ENCODE measurements around the gene CTPS1. TPM values are rescaled to one million over a fixed set of nuclear protein-coding genes. Genes with fewer than 3 reads are reported as not detected.

CTPS1 gene
- polyA plus RNA-seq, 2 of the 4 experiments (the other 2 are of a cell fraction) = 159 to 181 TPM

- H3K4me1 ChIP-seq = peaks cover 81% of the 10 kb centered on the region
- ATAC-seq = no peak
- 78% methylated on average over 3 of the region's 3 CpGs for WGBS (ENCODE audit: missing lambda C conversion rate)
- peak overlapping the region in 1 of 2 experiments; percentile 69; a peak in 1 of 6 replicates for H3K27ac ChIP-seq
- no peak for FAIRE-seq
- POLR2A ChIA-PET = no interaction called here
- no peak overlapping the region; the same call in 2 of the 3 replicates for H3K4me2 ChIP-seq
- TF ChIP-seq KDM5A (IDR thresholded peaks at IDR 0.05) (no peak), TFCP2L1 (CRISPR knock-in tag; IDR thresholded peaks at IDR 0.05) (no peak), USF2 (IDR thresholded peaks at IDR 0.05) (no peak), TP53 (CRISPR knock-in tag; IDR thresholded peaks at IDR 0.05) (no peak), HDAC2 (IDR thresholded peaks at IDR 0.05) (no peak), RFX5 (IDR thresholded peaks at IDR 0.05) (no peak), E2F6 (IDR thresholded peaks at IDR 0.05; ENCODE audit: borderline replicate concordance, low read depth) (no peak), RARB (CRISPR knock-in tag; IDR thresholded peaks at IDR 0.05) (no peak), JUN (IDR thresholded peaks at IDR 0.05) (no peak), ATOH8 (CRISPR knock-in tag; IDR thresholded peaks at IDR 0.05; ENCODE audit: low read depth) (no peak), REST (IDR thresholded peaks at IDR 0.05) (no peak), CBX2 (IDR thresholded peaks at IDR 0.05; ENCODE audit: borderline replicate concordance, low read depth) (no peak), NFE2L2 (conservative IDR thresholded peaks at IDR 0.05; ENCODE audit: low read length) (no peak), FOXS1 (CRISPR knock-in tag; IDR thresholded peaks at IDR 0.05) (no peak)
- H3K9me3 ChIP-seq = no peaks in the 10 kb centered on the region
- H3K4me3 ChIP-seq = no peak overlapping the region
- CTCF ChIA-PET = interaction anchor here (1.0 to 1.7 kb wide), 2 partner anchors 8 to 126 kb away, joined by 3 to 4 read pairs; partner anchors contain the start of genes CITED4 and CTPS1
- DNase-seq (ENCODE audit: low read depth in 1 of 2, low spot score in 1 of 2) = no peak
Observed at GRCh38 chr1:40988280-40988679, 8.8 kb downstream of the CTPS1 start.

- 97% methylated on average over 5 of the region's 5 CpGs for WGBS (ENCODE audit: missing lambda C conversion rate)
- peak overlapping the region in 1 of 2 experiments; percentile 52; a peak in 2 of 6 replicates for H3K27ac ChIP-seq
- FAIRE-seq = no peak
- ATAC-seq = no peak
- peak overlapping the region; percentile 18; the same call in 1 of the 3 replicates for H3K4me2 ChIP-seq
- peaks cover 76% of the 10 kb centered on the region for H3K4me1 ChIP-seq
- no peak for DNase-seq (ENCODE audit: low read depth in 1 of 2, low spot score in 1 of 2)
- TF ChIP-seq CTCF (IDR thresholded peaks at IDR 0.05) = no peak
- no peak for TF ChIP-seq EHMT2 (IDR thresholded peaks at IDR 0.05; ENCODE audit: low read depth)
- TF ChIP-seq HDAC2 (IDR thresholded peaks at IDR 0.05) = no peak
- TF ChIP-seq FOSL2 (IDR thresholded peaks at IDR 0.05) = no peak
- no peak for TF ChIP-seq FOSL2 (CRISPR knock-in tag; IDR thresholded peaks at IDR 0.05)
- TF ChIP-seq HEYL (CRISPR knock-in tag; IDR thresholded peaks at IDR 0.05) = no peak
- TF ChIP-seq ZSCAN20 (CRISPR knock-in tag; IDR thresholded peaks at IDR 0.05) = no peak
- no peak for TF ChIP-seq HMGXB4 (CRISPR knock-in tag; IDR thresholded peaks at IDR 0.05; ENCODE audit: borderline replicate concordance)
- TF ChIP-seq TFCP2L1 (CRISPR knock-in tag; IDR thresholded peaks at IDR 0.05) = no peak
- no peak for TF ChIP-seq EP300 (IDR thresholded peaks at IDR 0.05)
- TF ChIP-seq ELK1 (IDR thresholded peaks at IDR 0.05; ENCODE audit: low read depth, low read length) = no peak
- TF ChIP-seq ATOH8 (CRISPR knock-in tag; IDR thresholded peaks at IDR 0.05; ENCODE audit: low read depth) = no peak
- TF ChIP-seq CHD4 (IDR thresholded peaks at IDR 0.05; ENCODE audit: borderline replicate concordance) = no peak
- TF ChIP-seq JUNB (IDR thresholded peaks at IDR 0.05) = no peak
- POLR2A ChIA-PET = no interaction called here
- H3K9me3 ChIP-seq = no peaks in the 10 kb centered on the region
- H3K4me3 ChIP-seq = no peak overlapping the region
- CTCF ChIA-PET = interaction anchor here (1.7 kb wide), 1 partner anchor 9 kb away, joined by 4 read pairs; the partner anchor contains the start of gene CTPS1
Observed at GRCh38 chr1:40989066-40989465, 9.6 kb downstream of the CTPS1 start.

All from A549 (cell line).